Measurements from ENCODE around the gene FTMT. TPM values are rescaled to one million over a fixed set of nuclear protein-coding genes. Genes with fewer than 3 reads are reported as not detected.

Gene FTMT
- total RNA-seq, 1 donor from 2014 or later = not detected

DNA sequence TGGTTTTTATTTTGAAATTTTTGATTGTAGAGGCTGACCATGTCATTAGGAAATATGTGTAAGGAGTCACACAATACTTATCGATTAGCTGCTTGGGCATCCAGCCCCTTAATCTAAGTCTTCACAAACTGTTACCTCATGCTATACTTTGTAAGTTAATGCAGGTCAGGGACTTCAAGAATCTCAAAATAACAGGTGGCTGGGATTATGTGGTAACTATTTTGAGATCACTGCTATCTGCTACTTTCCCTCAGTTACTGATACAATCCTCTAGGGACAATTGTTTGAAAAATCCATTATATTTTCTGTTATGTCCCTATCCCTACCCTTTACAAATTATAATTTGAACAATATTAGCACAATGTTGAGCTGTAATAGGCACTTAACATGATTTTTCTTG lies 21.7 kb downstream of the FTMT start:
- TF ChIP-seq, protein P1, sequence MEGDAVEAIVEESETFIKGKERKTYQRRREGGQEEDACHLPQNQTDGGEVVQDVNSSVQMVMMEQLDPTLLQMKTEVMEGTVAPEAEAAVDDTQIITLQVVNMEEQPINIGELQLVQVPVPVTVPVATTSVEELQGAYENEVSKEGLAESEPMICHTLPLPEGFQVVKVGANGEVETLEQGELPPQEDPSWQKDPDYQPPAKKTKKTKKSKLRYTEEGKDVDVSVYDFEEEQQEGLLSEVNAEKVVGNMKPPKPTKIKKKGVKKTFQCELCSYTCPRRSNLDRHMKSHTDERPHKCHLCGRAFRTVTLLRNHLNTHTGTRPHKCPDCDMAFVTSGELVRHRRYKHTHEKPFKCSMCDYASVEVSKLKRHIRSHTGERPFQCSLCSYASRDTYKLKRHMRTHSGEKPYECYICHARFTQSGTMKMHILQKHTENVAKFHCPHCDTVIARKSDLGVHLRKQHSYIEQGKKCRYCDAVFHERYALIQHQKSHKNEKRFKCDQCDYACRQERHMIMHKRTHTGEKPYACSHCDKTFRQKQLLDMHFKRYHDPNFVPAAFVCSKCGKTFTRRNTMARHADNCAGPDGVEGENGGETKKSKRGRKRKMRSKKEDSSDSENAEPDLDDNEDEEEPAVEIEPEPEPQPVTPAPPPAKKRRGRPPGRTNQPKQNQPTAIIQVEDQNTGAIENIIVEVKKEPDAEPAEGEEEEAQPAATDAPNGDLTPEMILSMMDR (IDR thresholded peaks at IDR 0.05; ENCODE audit: unreplicated experiment) = no peak
- Mint-ChIP-seq H3K4me1 (ENCODE audit: unreplicated experiment) (no peaks in the 10 kb centered on the region), H3K36me3 (ENCODE audit: low read depth, unreplicated experiment) (no peaks in the 10 kb centered on the region), H3K27me3 (ENCODE audit: unreplicated experiment) (no peaks in the 10 kb centered on the region), H3K4me3 (ENCODE audit: unreplicated experiment) (no peak overlapping the region), H3K27ac (ENCODE audit: unreplicated experiment) (no peak overlapping the region), H3K9me3 (ENCODE audit: unreplicated experiment) (no peaks in the 10 kb centered on the region)
- DNase-seq (ENCODE audit: low spot score) = no peak

DNA sequence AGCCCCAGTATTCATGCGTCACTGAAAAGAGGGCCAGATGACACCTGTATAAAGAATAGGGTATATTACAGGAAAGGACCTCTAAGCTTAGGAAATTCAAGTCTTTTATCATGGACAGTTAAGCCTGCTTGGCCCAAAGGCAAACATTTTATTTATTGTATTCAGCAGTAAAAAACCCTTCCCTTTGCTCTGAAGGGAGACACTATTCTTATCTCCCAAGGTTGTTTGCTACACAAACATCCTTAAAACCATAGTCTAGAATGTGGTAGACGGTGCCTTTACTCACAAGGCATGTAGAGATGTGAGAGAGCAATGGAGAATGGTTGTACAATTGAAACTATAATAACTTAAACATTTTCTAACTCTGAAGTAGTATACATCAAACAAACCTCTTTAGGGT lies 33.9 kb downstream of the FTMT start:
- peaks cover 5% of the 10 kb centered on the region for H3K4me1 Mint-ChIP-seq (ENCODE audit: unreplicated experiment)
- TF ChIP-seq, protein P1 (IDR thresholded peaks at IDR 0.05; ENCODE audit: unreplicated experiment) = no peak

DNA sequence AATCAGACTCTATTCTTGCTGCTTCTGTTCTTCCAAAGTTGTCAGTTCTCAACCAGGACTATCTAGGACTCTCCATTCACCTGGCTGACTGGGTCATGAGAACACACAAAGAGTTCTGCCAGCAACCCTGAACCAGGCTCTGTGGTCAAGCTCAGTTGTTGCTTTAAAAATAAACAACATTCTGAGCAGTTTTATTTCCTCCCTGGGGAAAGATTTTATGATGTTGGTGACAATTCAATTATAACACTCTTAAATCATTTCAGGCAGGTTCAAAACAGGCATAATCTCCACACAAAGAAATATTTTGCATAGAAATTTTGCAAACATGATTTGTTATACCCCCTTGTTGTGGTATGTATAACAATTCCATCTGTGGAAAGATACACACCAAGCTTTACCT lies 36.0 kb downstream of the FTMT start:
- Mint-ChIP-seq H3K27me3 (ENCODE audit: unreplicated experiment) (no peaks in the 10 kb centered on the region), H3K9me3 (ENCODE audit: unreplicated experiment) (no peaks in the 10 kb centered on the region), H3K4me3 (ENCODE audit: unreplicated experiment) (no peak overlapping the region), H3K27ac (ENCODE audit: unreplicated experiment) (no peak overlapping the region), H3K36me3 (ENCODE audit: low read depth, unreplicated experiment) (no peaks in the 10 kb centered on the region), H3K4me1 (ENCODE audit: unreplicated experiment) (peaks cover 5% of the 10 kb centered on the region)
- no peak for DNase-seq (ENCODE audit: low spot score)
- TF ChIP-seq, protein P1 (IDR thresholded peaks at IDR 0.05; ENCODE audit: unreplicated experiment) = no peak

More for the DNA sequence above, 33.9 kb downstream of the FTMT start:
- Mint-ChIP-seq H3K27ac (ENCODE audit: unreplicated experiment) (no peak overlapping the region), H3K27me3 (ENCODE audit: unreplicated experiment) (no peaks in the 10 kb centered on the region), H3K36me3 (ENCODE audit: low read depth, unreplicated experiment) (no peaks in the 10 kb centered on the region), H3K4me3 (ENCODE audit: unreplicated experiment) (no peak overlapping the region), H3K9me3 (ENCODE audit: unreplicated experiment) (no peaks in the 10 kb centered on the region)
- DNase-seq (ENCODE audit: low spot score) = no peak

DNA sequence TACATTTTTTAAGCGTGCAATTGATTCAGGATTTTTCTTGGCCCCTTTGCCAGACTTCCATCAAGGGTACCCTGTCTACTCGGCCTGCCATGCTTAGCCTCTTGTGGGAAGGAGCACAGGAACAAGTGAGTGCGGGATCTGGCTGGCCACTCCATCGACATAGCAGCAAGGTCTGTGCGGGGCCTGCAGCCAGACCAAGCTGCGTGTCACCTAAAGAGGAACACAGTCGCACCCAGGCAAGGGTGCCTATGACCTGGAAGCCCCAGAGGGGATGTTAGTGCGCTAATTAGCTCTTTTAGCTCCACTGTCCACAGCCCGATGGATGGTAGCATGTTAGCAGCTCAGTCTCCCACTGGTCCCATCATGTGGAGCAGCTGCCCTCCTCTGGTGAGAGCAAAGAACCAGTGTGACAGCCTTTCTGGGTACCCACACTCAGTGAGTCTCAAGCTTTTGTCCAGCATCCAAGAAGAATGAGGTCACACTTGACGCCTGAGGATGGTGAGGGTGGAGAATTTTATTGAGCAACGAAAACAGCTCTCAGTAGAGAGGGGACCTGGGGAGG lies 38.7 kb downstream of the FTMT start:
- DNase-seq (ENCODE audit: low spot score) = no peak
- no peak overlapping the region for H3K27ac Mint-ChIP-seq (ENCODE audit: unreplicated experiment)
- no peaks in the 10 kb centered on the region for H3K27me3 Mint-ChIP-seq (ENCODE audit: unreplicated experiment)
- H3K36me3 Mint-ChIP-seq (ENCODE audit: low read depth, unreplicated experiment) = no peaks in the 10 kb centered on the region
- TF ChIP-seq, protein P1 (IDR thresholded peaks at IDR 0.05; ENCODE audit: unreplicated experiment) = no peak
- no peaks in the 10 kb centered on the region for H3K4me1 Mint-ChIP-seq (ENCODE audit: unreplicated experiment)
- no peaks in the 10 kb centered on the region for H3K9me3 Mint-ChIP-seq (ENCODE audit: unreplicated experiment)
- H3K4me3 Mint-ChIP-seq (ENCODE audit: unreplicated experiment) = no peak overlapping the region

DNA sequence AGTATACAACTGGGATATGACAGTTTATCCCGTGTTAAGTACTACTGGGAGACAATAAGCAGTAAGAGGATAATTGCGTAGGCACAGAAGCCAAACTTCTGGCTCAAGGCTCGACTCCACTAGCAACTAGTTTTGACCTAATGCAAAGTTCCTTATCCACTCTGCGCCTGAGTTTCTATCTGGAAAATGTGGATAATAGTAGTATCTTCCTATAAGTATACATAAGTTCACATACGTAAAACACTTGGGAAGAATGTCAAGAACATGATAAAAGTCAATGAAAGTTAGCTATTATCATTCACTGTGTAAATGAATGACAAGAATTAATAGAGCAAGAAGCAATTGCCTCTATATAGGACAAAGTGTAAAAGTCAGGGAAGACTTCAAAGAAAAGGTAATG lies 45.7 kb downstream of the FTMT start:
- TF ChIP-seq, protein P1 (IDR thresholded peaks at IDR 0.05; ENCODE audit: unreplicated experiment) = no peak
- DNase-seq (ENCODE audit: low spot score) = no peak
- Mint-ChIP-seq H3K4me3 (ENCODE audit: unreplicated experiment) (no peak overlapping the region), H3K27ac (ENCODE audit: unreplicated experiment) (no peak overlapping the region), H3K9me3 (ENCODE audit: unreplicated experiment) (no peaks in the 10 kb centered on the region), H3K4me1 (ENCODE audit: unreplicated experiment) (no peaks in the 10 kb centered on the region), H3K27me3 (ENCODE audit: unreplicated experiment) (no peaks in the 10 kb centered on the region), H3K36me3 (ENCODE audit: low read depth, unreplicated experiment) (no peaks in the 10 kb centered on the region)

All from endothelial cell (in vitro differentiated cells).